Mucosa of stomach (tissue), 1 donor: ENCODE measurements around the gene TRAF7.

Source experiments
- H3K27me3 ChIP-seq: one replicate; pipeline ENCODE4 v1.7.0; 2013; ENCODE audit warnings: mild to moderate bottlenecking, low read length; ENCODE audit not compliant: control insufficient read depth, insufficient read depth
- H3K36me3 ChIP-seq: one replicate; pipeline ENCODE4 v1.7.0; 2013; ENCODE audit warnings: low read length; ENCODE audit not compliant: control insufficient read depth, insufficient read depth
- H3K4me1 ChIP-seq: one replicate; pipeline ENCODE4 v1.7.0; 2013; ENCODE audit warnings: mild to moderate bottlenecking, low read length; ENCODE audit not compliant: control insufficient read depth, insufficient read depth
- H3K4me3 ChIP-seq: one replicate; pipeline ENCODE4 v1.7.0; 2013; ENCODE audit warnings: low read length
- H3K9ac ChIP-seq: one replicate; pipeline ENCODE4 v1.7.0; 2013; ENCODE audit warnings: mild to moderate bottlenecking, low read length, moderate library complexity
- H3K9me3 ChIP-seq: one replicate; pipeline ENCODE4 v1.7.0; 2013; ENCODE audit warnings: mild to moderate bottlenecking, low read length, moderate library complexity; ENCODE audit not compliant: control insufficient read depth
- donor health status: Pancreatic carcinoma.

Gene TRAF7

GRCh38 chr16:2154533-2155090 lies 970 bp upstream of the TRAF7 start:
- Histone ChIP-seq H3K4me3 (peak overlapping the region; percentile 52), H3K9me3 (no peaks in the 10 kb centered on the region), H3K27me3 (no peaks in the 10 kb centered on the region), H3K36me3 (no peaks in the 10 kb centered on the region), H3K9ac (peak overlapping the region; percentile 72), H3K4me1 (peaks cover 79% of the 10 kb centered on the region)

GRCh38 chr16:2155977-2156848 lies 631 bp downstream of the TRAF7 start:
- no peaks in the 10 kb centered on the region for H3K36me3 ChIP-seq
- H3K27me3 ChIP-seq: no peaks in the 10 kb centered on the region
- H3K4me3 ChIP-seq: peak overlapping the region; percentile 72
- H3K9ac ChIP-seq: peak overlapping the region; percentile 66
- peaks cover 78% of the 10 kb centered on the region for H3K4me1 ChIP-seq
- no peaks in the 10 kb centered on the region for H3K9me3 ChIP-seq

- Histone ChIP-seq H3K9me3 (no peaks in the 10 kb centered on the region), H3K9ac (peak overlapping the region; percentile 66), H3K27me3 (no peaks in the 10 kb centered on the region), H3K36me3 (no peaks in the 10 kb centered on the region), H3K4me1 (peaks cover 78% of the 10 kb centered on the region), H3K4me3 (peak overlapping the region; percentile 27)
Measured at GRCh38 chr16:2156849-2157224, 1.3 kb downstream of the TRAF7 start.

- Histone ChIP-seq H3K27me3 (no peaks in the 10 kb centered on the region), H3K4me3 (peak overlapping the region; percentile 27), H3K9me3 (no peaks in the 10 kb centered on the region), H3K4me1 (peaks cover 78% of the 10 kb centered on the region), H3K9ac (peak overlapping the region; percentile 66), H3K36me3 (no peaks in the 10 kb centered on the region)
Measured at GRCh38 chr16:2157480-2158261, 2.1 kb downstream of the TRAF7 start.

GRCh38 chr16:2158262-2158638 lies 2.7 kb downstream of the TRAF7 start:
- peaks cover 78% of the 10 kb centered on the region for H3K4me1 ChIP-seq
- H3K9ac ChIP-seq: peak overlapping the region; percentile 66
- no peaks in the 10 kb centered on the region for H3K36me3 ChIP-seq
- H3K9me3 ChIP-seq: no peaks in the 10 kb centered on the region
- H3K27me3 ChIP-seq: no peaks in the 10 kb centered on the region
- H3K4me3 ChIP-seq: no peak overlapping the region

GRCh38 chr16:2159175-2159838 lies 3.7 kb downstream of the TRAF7 start:
- no peaks in the 10 kb centered on the region for H3K9me3 ChIP-seq
- no peaks in the 10 kb centered on the region for H3K27me3 ChIP-seq
- H3K36me3 ChIP-seq: no peaks in the 10 kb centered on the region
- H3K4me1 ChIP-seq: peaks cover 78% of the 10 kb centered on the region
- no peak overlapping the region for H3K4me3 ChIP-seq
- H3K9ac ChIP-seq: peak overlapping the region; percentile 66

GRCh38 chr16:2160915-2161551 lies 5.5 kb downstream of the TRAF7 start:
- H3K9me3 ChIP-seq: no peaks in the 10 kb centered on the region
- H3K9ac ChIP-seq: peak overlapping the region; percentile 22
- no peak overlapping the region for H3K4me3 ChIP-seq
- peaks cover 77% of the 10 kb centered on the region for H3K4me1 ChIP-seq
- H3K36me3 ChIP-seq: peaks cover 2% of the 10 kb centered on the region
- H3K27me3 ChIP-seq: no peaks in the 10 kb centered on the region

GRCh38 chr16:2161911-2162310 lies 6.3 kb downstream of the TRAF7 start:
- Histone ChIP-seq H3K4me1 (peaks cover 70% of the 10 kb centered on the region), H3K9ac (peak overlapping the region; percentile 22), H3K4me3 (no peak overlapping the region), H3K27me3 (no peaks in the 10 kb centered on the region), H3K9me3 (no peaks in the 10 kb centered on the region), H3K36me3 (peaks cover 6% of the 10 kb centered on the region)

- Histone ChIP-seq H3K4me1 (peaks cover 62% of the 10 kb centered on the region), H3K27me3 (no peaks in the 10 kb centered on the region), H3K4me3 (no peak overlapping the region), H3K9me3 (no peaks in the 10 kb centered on the region), H3K36me3 (peaks cover 6% of the 10 kb centered on the region), H3K9ac (peak overlapping the region; percentile 45)
Measured at GRCh38 chr16:2162676-2163118, 7.1 kb downstream of the TRAF7 start.

GRCh38 chr16:2163211-2163881 lies 7.8 kb downstream of the TRAF7 start:
- Histone ChIP-seq H3K9me3 (no peaks in the 10 kb centered on the region), H3K9ac (peak overlapping the region; percentile 62), H3K27me3 (no peaks in the 10 kb centered on the region), H3K4me3 (no peak overlapping the region), H3K4me1 (peaks cover 56% of the 10 kb centered on the region), H3K36me3 (peaks cover 10% of the 10 kb centered on the region)

GRCh38 chr16:2165861-2166260 lies 10.3 kb downstream of the TRAF7 start:
- peaks cover 35% of the 10 kb centered on the region for H3K4me1 ChIP-seq
- no peak overlapping the region for H3K4me3 ChIP-seq
- no peaks in the 10 kb centered on the region for H3K27me3 ChIP-seq
- H3K36me3 ChIP-seq: peaks cover 10% of the 10 kb centered on the region
- H3K9ac ChIP-seq: no peak overlapping the region
- H3K9me3 ChIP-seq: no peaks in the 10 kb centered on the region
